ENCODE measurements around the gene SLC30A7. TPM values are rescaled to one million over a fixed set of nuclear protein-coding genes. Genes with fewer than 3 reads are reported as not detected.
"Not testable (repeated sequence)": the region's sequence is repeated elsewhere in the genome, so short reads cannot be mapped to it uniquely, and the experiment has no call there.

SLC30A7 gene
- total and polyA plus RNA-seq, 2 donors from 2014 or later, result 4.4 to 40.2 TPM

DNA sequence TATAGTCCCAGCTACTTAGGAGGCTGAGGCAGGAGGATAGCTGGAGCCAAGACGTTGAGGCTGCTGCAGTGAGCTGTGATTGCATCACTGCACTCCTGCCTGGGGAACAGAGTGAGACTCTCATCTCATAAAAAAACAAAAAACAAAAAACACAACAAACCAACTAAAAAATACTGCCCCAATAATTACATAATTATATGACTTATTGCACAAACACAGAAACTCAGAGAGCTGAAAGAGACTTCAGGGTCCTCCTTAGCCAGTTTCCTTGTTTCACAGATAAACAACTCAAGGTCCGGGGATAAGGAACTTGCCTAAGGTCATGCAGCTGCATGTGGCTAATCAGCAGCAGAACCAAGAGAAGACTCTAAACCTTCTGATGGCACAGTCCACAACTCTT is 13.2 kb upstream of the SLC30A7 start:
- FAIRE-seq, result no peak
- Histone ChIP-seq H3K4me3 (ENCODE audit: low read length in 3 of 3) (no peak overlapping the region), H3K27ac (ENCODE audit: low read depth in 2 of 2, low read length in 2 of 2) (no peak overlapping the region), H3K9ac (ENCODE audit: low read length in 3 of 3) (no peak overlapping the region), H3K9me3 (ENCODE audit: control insufficient read depth in 2 of 3, insufficient read depth in 1 of 3, low read length in 3 of 3) (no peaks in the 10 kb centered on the region), H3K4me1 (ENCODE audit: control insufficient read depth in 2 of 3, insufficient read depth in 2 of 3, low read depth in 1 of 3, low read length in 3 of 3) (no peaks in the 10 kb centered on the region), H3K27me3 (ENCODE audit: control insufficient read depth, insufficient read depth, low read length) (no peaks in the 10 kb centered on the region), H3K36me3 (ENCODE audit: control insufficient read depth in 2 of 3, insufficient read depth in 3 of 3, low read length in 3 of 3) (no peaks in the 10 kb centered on the region)
- intact Hi-C loops (cut with DNase I), result no loop called here
- DNase-seq, result no peak
- TF ChIP-seq, protein P1, sequence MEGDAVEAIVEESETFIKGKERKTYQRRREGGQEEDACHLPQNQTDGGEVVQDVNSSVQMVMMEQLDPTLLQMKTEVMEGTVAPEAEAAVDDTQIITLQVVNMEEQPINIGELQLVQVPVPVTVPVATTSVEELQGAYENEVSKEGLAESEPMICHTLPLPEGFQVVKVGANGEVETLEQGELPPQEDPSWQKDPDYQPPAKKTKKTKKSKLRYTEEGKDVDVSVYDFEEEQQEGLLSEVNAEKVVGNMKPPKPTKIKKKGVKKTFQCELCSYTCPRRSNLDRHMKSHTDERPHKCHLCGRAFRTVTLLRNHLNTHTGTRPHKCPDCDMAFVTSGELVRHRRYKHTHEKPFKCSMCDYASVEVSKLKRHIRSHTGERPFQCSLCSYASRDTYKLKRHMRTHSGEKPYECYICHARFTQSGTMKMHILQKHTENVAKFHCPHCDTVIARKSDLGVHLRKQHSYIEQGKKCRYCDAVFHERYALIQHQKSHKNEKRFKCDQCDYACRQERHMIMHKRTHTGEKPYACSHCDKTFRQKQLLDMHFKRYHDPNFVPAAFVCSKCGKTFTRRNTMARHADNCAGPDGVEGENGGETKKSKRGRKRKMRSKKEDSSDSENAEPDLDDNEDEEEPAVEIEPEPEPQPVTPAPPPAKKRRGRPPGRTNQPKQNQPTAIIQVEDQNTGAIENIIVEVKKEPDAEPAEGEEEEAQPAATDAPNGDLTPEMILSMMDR (IDR thresholded peaks at IDR 0.05; ENCODE audit: borderline replicate concordance, extremely low read depth, insufficient read depth), result no peak

DNA sequence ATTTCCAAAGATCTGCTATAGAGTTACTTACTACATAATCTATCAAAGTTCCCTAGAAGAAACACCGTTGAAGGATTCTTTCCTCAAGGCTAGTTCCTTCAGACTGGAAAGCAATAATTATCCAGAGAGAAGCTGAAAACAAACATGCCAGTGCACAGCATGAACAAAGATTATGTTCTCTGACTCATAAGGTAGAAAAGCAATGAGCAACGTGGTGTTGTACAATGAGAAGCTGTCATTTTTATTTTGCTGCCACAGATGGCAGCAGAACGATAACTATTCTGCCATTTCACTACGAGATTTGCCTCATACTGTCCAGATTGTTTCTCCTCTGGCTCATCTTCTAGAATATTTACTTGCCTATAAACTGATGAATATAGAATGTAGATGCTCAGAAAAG is 11.9 kb upstream of the SLC30A7 start:
- intact Hi-C loops (cut with DNase I), result no loop called here
- no peaks in the 10 kb centered on the region for H3K4me1 ChIP-seq (ENCODE audit: control insufficient read depth in 2 of 3, insufficient read depth in 2 of 3, low read depth in 1 of 3, low read length in 3 of 3)
- no peak for DNase-seq
- H3K27me3 ChIP-seq (ENCODE audit: control insufficient read depth, insufficient read depth, low read length), result no peaks in the 10 kb centered on the region
- H3K27ac ChIP-seq (ENCODE audit: low read depth in 2 of 2, low read length in 2 of 2), result no peak overlapping the region
- H3K36me3 ChIP-seq (ENCODE audit: control insufficient read depth in 2 of 3, insufficient read depth in 3 of 3, low read length in 3 of 3), result no peaks in the 10 kb centered on the region
- H3K9ac ChIP-seq (ENCODE audit: low read length in 3 of 3), result no peak overlapping the region
- no peaks in the 10 kb centered on the region for H3K9me3 ChIP-seq (ENCODE audit: control insufficient read depth in 2 of 3, insufficient read depth in 1 of 3, low read length in 3 of 3)
- H3K4me3 ChIP-seq (ENCODE audit: low read length in 3 of 3), result no peak overlapping the region
- TF ChIP-seq, protein P1 (IDR thresholded peaks at IDR 0.05; ENCODE audit: borderline replicate concordance, extremely low read depth, insufficient read depth), result no peak
- no peak for FAIRE-seq

DNA sequence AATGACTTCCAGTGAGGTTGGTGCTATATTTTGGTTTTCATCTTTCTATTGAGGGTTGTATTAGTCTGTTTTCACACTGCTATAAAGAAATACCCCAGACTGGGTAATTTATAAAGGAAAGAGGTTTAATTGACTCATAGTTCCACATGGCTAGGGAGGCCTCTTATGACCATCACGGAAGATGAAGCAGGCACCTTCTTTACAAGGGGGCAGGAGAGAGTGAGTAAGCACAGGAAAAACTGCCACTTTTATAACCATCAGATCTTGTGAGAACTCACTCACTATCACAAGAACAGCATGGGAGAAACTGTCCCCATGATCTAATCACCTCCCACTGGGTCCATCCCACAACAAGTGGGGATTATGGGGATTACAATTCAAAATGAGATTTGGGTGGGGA is 6.9 kb upstream of the SLC30A7 start:
- DNase-seq; H3K4me3 ChIP-seq (ENCODE audit: low read length in 3 of 3); H3K9me3 ChIP-seq (ENCODE audit: control insufficient read depth in 2 of 3, insufficient read depth in 1 of 3, low read length in 3 of 3); H3K9ac ChIP-seq (ENCODE audit: low read length in 3 of 3); H3K4me1 ChIP-seq (ENCODE audit: control insufficient read depth in 2 of 3, insufficient read depth in 2 of 3, low read depth in 1 of 3, low read length in 3 of 3); intact Hi-C loops (cut with DNase I); H3K27ac ChIP-seq (ENCODE audit: low read depth in 2 of 2, low read length in 2 of 2); FAIRE-seq; H3K36me3 ChIP-seq (ENCODE audit: control insufficient read depth in 2 of 3, insufficient read depth in 3 of 3, low read length in 3 of 3); H3K27me3 ChIP-seq (ENCODE audit: control insufficient read depth, insufficient read depth, low read length): not testable (repeated sequence)

DNA sequence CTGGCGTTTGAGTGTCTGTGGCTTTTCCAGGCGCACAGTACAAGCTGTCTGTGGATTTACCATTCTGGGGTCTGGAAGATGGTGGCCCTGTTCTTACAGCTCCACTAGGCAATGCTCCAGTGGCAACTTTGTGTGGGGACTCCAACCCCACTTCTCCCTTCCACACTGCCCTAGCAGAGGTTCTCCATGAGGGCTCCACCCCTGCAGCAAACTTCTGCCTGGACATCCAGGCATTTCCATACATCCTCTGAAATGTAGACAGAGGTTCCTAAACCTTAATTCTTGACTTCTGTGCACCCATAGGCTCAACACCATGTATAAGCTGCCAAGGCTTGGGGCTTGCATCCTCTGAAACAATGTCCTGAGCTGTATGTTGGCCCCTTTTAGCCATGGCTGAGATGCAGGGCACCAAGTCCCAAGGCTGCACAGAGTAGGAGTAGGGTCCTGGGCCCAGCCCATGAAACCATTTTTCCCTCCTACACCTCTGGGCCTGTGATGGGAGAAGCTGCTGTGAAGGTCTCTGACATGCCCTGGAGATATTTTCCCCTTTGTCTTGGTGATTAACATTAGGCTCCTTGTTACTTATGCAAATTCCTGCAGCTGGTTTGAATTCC is 5.9 kb upstream of the SLC30A7 start:
- intact Hi-C loops (cut with DNase I); FAIRE-seq; DNase-seq; H3K4me3 ChIP-seq (ENCODE audit: low read length in 3 of 3); H3K36me3 ChIP-seq (ENCODE audit: control insufficient read depth in 2 of 3, insufficient read depth in 3 of 3, low read length in 3 of 3); H3K27ac ChIP-seq (ENCODE audit: low read depth in 2 of 2, low read length in 2 of 2); H3K27me3 ChIP-seq (ENCODE audit: control insufficient read depth, insufficient read depth, low read length); H3K9me3 ChIP-seq (ENCODE audit: control insufficient read depth in 2 of 3, insufficient read depth in 1 of 3, low read length in 3 of 3); H3K9ac ChIP-seq (ENCODE audit: low read length in 3 of 3): not testable (repeated sequence)
- H3K4me1 ChIP-seq (ENCODE audit: control insufficient read depth in 2 of 3, insufficient read depth in 2 of 3, low read depth in 1 of 3, low read length in 3 of 3), result peaks cover 0 to 11% (median 2%) of the 10 kb centered on the region in 3 donors

Measured in kidney (tissue), 14 donors.